PC-9 (cell line): Measurements from ENCODE around the gene CAPN9.

ENCODE experiments used
- EZH2 ChIP-seq: fragments of 200-600 bp; sonication (generic); IDR thresholded peaks from 2 replicates; pipeline ENCODE4 v1.8.0; 2017; ENCODE audit warnings: antibody characterized with exemption, low read depth
- TF ChIP-seq, protein P1 (sequence below): fragments of 200-600 bp; sonication (generic); conservative IDR thresholded peaks from 2 replicates; pipeline ENCODE4 v1.6.1; 2017; ENCODE audit warnings: mixed run types, antibody characterized with exemption, mild to moderate bottlenecking, moderate library complexity

DNA sequence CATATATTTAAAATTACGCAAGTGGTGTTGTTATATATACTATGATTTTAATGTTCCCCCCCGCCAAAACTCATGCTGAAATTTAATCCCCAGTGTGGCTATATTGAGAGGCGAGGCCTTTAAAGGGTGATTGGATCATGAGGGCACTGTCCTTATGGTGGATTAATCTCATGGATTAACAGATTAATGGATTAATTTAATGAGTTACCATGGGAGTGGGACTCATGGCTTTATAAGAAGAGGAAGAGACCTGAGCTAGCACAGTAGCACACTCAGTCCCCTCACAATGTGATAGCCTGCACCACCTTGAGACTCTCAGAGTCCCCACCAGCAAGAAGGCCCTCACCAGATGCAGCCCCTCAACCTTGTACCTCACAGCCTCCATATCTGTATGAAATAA is 86.3 kb downstream of the CAPN9 start:
- TF ChIP-seq, protein P1, sequence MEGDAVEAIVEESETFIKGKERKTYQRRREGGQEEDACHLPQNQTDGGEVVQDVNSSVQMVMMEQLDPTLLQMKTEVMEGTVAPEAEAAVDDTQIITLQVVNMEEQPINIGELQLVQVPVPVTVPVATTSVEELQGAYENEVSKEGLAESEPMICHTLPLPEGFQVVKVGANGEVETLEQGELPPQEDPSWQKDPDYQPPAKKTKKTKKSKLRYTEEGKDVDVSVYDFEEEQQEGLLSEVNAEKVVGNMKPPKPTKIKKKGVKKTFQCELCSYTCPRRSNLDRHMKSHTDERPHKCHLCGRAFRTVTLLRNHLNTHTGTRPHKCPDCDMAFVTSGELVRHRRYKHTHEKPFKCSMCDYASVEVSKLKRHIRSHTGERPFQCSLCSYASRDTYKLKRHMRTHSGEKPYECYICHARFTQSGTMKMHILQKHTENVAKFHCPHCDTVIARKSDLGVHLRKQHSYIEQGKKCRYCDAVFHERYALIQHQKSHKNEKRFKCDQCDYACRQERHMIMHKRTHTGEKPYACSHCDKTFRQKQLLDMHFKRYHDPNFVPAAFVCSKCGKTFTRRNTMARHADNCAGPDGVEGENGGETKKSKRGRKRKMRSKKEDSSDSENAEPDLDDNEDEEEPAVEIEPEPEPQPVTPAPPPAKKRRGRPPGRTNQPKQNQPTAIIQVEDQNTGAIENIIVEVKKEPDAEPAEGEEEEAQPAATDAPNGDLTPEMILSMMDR: no peak
- TF ChIP-seq EZH2: no peak
